GM12801 (cell line): ENCODE results near the gene BMP10.

Experiments
- TF ChIP-seq, protein P1 (sequence below): IDR thresholded peaks from one replicate; pipeline ENCODE4 v1.5.1; 2011; ENCODE audit warnings: control low read depth; ENCODE audit not compliant: insufficient read length; ENCODE audit errors: extremely low read depth

BMP10 gene

DNA sequence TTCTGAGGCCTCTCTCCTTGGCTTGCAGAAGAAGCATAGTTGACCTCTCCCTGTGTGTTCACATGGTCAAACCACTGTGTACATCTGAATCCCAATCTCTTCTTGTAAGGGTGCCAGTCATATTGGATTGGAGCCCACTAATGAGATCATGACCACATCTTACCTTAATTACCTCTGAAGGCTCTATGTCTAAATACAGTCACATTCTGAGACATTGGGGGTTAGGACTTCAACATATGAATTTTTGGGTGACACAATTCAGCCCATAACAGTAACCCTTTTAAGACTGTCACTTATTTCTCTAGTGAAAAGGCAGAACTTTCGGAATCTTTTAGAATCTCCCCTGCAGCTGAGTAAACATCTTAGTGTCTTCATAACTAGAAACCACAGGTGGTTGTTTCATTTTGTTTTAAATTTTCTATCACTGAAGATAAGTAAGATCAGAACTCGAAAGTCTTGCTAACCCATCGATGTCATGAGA lies 33.3 kb downstream of the BMP10 start:
- TF ChIP-seq, protein P1, sequence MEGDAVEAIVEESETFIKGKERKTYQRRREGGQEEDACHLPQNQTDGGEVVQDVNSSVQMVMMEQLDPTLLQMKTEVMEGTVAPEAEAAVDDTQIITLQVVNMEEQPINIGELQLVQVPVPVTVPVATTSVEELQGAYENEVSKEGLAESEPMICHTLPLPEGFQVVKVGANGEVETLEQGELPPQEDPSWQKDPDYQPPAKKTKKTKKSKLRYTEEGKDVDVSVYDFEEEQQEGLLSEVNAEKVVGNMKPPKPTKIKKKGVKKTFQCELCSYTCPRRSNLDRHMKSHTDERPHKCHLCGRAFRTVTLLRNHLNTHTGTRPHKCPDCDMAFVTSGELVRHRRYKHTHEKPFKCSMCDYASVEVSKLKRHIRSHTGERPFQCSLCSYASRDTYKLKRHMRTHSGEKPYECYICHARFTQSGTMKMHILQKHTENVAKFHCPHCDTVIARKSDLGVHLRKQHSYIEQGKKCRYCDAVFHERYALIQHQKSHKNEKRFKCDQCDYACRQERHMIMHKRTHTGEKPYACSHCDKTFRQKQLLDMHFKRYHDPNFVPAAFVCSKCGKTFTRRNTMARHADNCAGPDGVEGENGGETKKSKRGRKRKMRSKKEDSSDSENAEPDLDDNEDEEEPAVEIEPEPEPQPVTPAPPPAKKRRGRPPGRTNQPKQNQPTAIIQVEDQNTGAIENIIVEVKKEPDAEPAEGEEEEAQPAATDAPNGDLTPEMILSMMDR: no peak

DNA sequence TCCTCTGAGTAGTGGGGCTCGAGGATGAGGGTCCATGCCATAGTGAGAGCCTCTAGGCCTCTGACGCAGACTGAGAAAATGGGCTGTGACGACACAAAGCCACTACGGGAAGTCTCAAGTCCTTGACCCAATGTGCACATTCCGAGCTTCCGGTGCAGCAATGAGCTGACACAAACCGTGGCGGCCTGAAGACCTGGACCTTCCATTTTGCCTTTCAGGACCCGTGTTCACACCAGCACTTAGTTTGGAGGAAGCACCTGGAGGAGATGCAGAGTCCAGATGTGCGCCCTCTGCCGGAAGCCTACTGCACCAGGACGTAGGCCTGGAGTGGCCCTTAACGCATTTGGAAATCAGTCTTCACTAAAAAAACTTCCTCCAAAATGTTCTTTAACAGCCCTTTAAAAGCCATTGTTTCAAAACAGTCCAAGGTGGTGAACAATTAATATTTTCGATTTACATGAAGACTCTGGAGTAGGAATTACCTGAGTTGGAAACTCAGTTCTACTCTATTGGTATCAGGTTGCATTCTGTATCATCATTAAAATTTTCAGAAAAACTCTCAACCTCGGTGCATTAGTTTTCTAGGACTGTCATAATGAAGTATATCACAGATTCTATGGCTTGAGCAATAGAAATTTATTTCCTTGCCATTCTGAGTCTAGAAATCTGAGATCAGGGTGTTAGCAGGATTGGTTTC lies 33.9 kb downstream of the BMP10 start:
- TF ChIP-seq, protein P1: no peak

DNA sequence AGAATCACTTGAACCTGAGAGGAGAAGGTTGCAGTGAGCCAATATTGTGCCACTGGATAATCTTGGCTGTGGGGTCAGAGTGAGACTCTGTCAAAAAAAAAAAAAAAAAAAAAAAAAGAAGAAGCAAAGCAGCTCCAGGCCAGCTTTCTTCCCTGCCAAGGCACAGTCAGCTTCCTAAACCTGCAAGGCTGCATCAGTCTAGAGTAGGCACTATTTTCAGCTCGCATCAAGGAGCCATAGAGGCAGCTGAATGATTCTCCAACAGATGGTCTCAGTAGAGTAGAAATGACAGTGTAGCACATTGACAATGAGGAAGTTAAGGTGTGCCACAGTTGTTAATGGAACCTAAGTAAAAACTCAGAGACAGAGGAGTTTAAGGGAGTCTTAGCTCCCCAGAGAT lies 35.6 kb downstream of the BMP10 start:
- TF ChIP-seq, protein P1: no peak

DNA sequence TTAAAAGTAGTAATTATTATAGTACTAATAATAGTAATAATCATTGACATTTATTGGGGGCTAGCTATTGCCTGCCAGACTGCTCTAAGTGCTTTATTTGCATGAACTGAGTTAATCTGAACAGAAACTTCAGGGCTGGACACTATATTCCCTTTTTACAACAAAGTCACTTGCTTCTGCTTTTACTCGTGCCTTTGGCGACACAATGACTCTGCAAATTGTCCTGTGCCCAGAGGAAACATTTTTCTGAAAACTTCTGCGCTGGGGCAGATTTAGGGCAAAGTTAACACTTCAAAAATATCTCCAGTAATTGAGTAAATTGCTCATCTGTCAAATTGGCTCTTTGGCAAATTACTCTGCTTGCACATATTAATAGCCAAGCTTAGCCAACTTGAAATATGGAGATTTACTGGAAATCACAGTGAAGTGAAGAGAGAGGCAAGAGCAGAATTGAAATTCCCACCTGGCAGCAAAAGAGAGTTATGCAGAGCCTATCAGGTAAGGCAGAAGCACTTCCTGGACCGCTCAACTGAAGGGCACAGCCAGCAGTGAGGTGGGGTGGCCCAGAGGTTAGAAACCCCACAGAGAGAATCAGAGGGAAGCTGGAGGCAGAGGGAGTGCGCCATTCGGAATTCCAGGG lies 36.3 kb downstream of the BMP10 start:
- TF ChIP-seq, protein P1: no peak

DNA sequence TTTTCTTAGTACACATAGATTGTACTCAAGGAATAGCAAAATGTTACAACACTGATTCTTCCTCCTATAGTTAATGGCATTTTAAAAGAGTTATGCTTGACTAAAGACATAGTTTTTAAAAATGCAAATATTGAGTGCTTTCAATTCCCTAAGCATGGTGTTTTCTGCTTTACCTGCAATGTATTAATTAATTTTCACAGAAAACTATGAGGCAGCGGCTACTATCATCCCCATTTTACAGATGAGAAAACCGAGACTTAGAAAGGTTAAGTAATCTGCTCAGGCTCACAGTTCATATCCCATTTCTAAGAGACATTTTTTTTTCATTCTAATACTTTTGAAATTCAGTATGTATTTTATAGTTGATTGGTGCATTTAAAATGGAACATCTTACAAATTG lies 38.0 kb downstream of the BMP10 start:
- TF ChIP-seq, protein P1: no peak

DNA sequence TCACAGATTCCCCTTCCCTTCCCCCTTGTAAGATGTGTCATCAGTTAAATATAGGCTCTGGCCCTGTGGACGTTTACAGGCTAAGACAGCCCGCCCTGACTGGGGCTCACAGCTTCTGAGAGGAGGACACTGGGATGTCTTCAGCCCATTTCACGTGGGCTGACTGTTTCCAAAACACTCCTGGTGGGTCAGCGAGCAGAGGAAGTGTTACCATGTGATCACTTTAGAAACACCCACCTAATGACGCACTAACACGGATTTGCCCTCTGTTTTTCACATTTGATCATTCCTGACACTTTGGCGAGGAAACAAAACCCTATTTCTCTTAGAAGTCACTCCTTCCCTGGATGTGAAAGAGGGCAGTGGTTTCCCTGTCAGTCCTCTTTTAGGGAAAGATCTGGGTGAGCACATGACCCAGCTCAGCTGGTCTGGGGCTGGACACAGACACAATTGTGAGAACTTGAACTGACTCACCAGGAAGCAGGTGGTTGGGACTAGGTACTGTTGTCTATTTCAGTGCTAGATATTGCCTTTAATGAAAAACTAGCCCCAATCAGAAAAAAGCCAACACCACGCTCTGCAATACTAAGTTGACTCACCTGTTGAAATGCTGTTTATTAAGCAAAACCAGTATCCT lies 38.8 kb downstream of the BMP10 start:
- TF ChIP-seq, protein P1: no peak

DNA sequence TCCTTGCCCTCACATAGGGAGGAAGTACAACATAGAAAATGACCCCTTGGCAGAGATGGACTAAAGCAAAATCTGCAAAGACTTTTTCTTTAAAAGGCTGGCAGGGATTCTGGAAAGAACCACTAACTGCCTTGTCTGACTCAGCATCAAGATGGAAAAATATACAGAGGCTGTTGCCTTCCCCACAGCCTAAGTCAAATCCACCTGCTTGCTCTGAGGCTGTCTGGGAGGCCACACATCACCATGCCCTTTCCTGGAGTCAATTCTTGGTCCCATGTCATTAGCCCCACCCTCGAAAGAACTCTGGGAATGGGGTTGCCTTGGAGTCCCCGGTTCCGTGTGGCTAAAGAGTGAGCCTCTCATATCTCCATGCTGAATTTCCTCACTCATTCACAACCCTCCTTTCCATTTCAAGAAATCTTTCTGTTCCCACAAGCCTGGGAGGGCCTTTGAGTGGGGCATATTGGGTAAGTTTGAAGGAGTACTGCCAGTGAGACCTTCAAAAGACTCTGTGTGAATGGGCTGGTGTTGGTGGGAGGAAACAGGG lies 39.4 kb downstream of the BMP10 start:
- TF ChIP-seq, protein P1: no peak
